Astrocyte of the spinal cord (primary cell): ENCODE measurements around the gene NFKB2.
A peak's percentile ranks its signal among the peaks of the same experiment; 100 is the strongest.

Source experiments
- DNase-seq: peaks from one replicate; pipeline ENCODE4 v3.0.0; 2011; ENCODE audit warnings: low read depth, low spot score
- H3K4me3 ChIP-seq: 2 replicates; pipeline ENCODE4 v1.5.1; 2011; ENCODE audit warnings: low read depth, mild to moderate bottlenecking, low read length, moderate library complexity
- in situ Hi-C: cut with HindIII; loops from 2 replicates; pipeline ENCODE4 v1.10.0; 2017; ENCODE audit warnings: low sequenced_read_pairs
- TF ChIP-seq, protein P1 (sequence below): IDR thresholded peaks from 2 replicates; pipeline ENCODE4 v1.5.1; 2012; ENCODE audit warnings: low read depth, mild to moderate bottlenecking, low read length, inconsistent platforms

Gene NFKB2

DNA sequence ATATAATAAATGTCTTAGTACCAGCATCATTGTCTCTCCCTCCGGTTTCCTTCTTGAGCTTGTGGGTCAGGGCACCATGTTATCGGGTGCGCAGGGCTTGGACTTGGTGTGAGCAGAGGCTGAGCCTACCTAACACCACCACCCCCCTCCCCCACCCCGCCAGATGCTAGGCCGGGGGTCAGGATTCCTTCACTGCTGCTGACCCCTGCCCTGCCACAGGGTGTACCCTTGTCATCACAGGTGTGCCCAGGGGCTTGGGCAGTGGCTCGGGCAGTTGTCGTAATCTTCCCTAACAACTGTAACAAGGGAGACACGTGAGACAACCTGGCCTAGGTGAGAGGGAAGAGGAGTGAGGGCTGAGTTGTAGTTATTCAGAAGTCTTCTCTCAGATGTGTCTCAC, 12.6 kb upstream of the NFKB2 start:
- TF ChIP-seq, protein P1, sequence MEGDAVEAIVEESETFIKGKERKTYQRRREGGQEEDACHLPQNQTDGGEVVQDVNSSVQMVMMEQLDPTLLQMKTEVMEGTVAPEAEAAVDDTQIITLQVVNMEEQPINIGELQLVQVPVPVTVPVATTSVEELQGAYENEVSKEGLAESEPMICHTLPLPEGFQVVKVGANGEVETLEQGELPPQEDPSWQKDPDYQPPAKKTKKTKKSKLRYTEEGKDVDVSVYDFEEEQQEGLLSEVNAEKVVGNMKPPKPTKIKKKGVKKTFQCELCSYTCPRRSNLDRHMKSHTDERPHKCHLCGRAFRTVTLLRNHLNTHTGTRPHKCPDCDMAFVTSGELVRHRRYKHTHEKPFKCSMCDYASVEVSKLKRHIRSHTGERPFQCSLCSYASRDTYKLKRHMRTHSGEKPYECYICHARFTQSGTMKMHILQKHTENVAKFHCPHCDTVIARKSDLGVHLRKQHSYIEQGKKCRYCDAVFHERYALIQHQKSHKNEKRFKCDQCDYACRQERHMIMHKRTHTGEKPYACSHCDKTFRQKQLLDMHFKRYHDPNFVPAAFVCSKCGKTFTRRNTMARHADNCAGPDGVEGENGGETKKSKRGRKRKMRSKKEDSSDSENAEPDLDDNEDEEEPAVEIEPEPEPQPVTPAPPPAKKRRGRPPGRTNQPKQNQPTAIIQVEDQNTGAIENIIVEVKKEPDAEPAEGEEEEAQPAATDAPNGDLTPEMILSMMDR, result no peak
- no peak for DNase-seq
- in situ Hi-C loops, result no loop called here

DNA sequence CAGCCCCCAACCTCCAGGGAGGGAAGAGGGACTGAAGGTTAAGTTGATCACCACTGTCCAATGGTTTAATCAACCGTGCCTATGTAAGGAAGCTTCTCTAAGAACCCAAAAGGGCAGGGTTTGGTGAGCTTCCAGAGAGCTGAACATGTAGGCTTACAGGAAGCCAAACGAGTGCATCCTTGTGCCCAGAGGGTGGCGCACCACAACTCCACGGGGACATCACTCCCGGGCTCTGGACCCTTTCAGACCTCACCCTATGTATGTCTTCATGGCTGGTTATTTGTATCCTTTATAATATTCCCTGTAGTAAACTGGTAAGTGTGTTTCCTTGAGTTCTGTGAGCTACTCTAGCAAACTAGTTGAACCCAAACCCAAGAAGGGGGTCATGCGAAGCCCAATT, 11.5 kb upstream of the NFKB2 start:
- DNase-seq, result no peak
- TF ChIP-seq, protein P1, result peak; percentile 33
- no peak overlapping the region for H3K4me3 ChIP-seq
- in situ Hi-C loops, result no loop called here

More for the DNA sequence above, 12.6 kb upstream of the NFKB2 start:
- H3K4me3 ChIP-seq, result no peak overlapping the region

DNA sequence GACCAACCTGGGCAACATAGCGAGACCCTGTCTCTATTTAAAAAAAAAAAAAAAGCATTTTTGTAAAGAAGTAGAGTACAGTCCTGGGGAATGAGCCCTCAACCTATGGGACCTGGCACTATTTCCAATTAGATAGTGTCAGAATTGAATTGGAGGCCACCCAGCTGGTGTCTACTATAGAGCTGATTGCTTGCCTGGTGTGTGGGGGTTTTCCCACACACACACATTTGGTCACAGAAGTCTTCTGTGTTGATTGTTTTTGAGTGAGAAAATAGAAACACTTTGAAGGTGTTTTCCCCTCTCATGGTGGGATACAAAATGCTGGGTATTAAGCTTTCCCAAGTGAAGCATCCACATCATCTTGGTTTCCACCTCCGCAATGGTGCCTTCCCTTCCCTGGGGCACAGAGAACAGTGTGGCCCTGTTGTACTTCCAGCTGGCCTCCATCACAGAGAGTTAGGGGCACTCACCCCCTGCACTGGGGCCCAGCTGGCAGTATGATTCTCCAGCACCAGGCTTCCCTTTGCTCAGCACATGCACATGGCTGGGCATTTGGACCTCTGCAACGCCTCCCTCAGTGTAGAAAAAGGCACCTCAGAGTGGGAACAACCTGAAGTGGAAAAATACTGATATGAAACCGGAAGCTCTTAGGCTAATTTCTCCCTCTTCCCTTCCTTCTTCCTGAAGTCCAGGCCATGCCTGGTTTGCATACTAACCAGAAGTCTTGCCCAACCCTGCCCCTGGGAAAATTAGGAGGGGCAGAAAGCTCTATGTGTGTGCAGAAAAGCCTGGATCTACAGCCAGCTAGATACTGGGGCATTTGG, 10.7 kb upstream of the NFKB2 start:
- TF ChIP-seq, protein P1, result no peak
- no peak for DNase-seq
- H3K4me3 ChIP-seq, result no peak overlapping the region
- in situ Hi-C loops, result no loop called here

DNA sequence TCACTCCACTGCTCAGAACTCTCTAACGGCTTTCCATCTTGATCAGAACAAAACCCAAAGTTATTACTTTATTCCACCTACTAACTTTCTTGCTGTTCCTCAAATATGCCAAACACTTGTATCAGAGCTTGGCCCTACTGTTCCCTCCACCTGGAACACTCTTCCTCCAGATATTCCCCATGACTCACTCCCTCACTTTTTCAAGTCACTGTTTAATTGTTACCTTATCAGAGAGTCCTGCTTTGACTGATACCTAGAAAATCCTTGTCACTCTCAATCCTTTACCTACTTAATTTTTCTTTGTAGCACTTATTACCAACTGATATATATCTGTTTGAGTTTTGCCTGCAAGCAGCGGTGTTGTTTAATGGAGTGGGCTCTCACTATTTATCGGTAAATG, 5.6 kb upstream of the NFKB2 start:
- in situ Hi-C loops, result no loop called here
- TF ChIP-seq, protein P1, result no peak
- no peak for DNase-seq
- no peak overlapping the region for H3K4me3 ChIP-seq

DNA sequence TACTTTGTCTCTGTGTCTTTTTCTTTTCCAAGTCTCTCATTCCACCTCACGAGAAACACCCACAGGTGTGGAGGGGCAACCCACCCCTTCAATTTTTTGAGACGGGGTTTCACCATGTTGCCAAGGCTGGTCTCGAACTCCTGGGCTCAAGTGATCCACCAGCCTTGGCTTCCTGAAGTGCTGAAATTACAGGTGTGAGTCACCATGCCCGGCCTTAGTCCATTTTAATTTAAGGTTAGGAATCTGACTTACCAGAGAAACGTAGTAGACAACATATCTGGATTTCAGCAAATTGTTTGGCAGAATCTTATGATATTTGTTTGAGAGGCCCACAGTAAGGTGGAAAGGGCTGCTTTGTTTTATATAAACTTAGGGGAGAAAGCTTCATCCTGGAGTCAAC, 3.2 kb upstream of the NFKB2 start:
- H3K4me3 ChIP-seq, result no peak overlapping the region
- TF ChIP-seq, protein P1, result no peak
- no peak for DNase-seq
- in situ Hi-C loops, result no loop called here

DNA sequence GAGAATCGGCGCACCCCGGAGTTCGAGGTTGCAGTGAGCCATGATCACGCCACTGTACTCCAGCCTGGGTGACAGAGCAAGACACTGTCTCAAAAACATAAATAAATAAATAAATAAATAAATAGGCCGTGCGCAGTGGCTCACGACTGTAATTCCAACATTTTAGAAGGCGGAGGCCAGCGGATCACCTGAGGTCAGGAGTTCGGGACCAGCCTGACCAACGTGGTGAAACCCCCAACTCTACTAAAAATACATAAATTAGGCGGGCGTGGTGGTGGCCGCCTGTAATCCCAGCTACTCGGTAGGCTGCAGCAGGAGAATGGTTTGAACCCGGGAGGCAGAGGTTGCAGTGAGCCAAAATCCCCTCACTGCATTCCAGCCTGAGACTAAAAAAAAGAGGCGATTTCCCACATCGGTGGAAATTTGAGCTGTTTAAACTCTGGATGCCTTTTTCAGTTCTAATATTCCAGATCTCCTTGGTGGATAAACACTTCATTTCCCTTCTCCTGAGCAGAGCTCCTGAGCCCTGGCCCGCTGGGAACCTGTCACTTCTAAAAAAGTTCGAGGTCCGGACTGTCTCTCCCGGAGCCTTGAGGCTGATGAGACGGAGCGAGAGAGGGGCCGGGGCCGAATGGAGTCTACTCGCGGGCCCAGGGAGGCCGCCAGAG, 2.0 kb upstream of the NFKB2 start:
- in situ Hi-C loops, result no loop called here
- peak overlapping the region; percentile 64 for H3K4me3 ChIP-seq
- TF ChIP-seq, protein P1, result peak; percentile 91
- DNase-seq, result no peak
